IMR-90 (cell line): ENCODE measurements around the gene CFAP43. TPM values are rescaled to one million over a fixed set of nuclear protein-coding genes. Genes with fewer than 3 reads are reported as not detected.

ENCODE experiments used
- ATAC-seq: fragments of 200-7000 bp; cut with Tn5 transposase; 2 replicates; pipeline ENCODE4 v1.9.1; 2020; ENCODE audit warnings: low read depth, mild to moderate bottlenecking, moderate library complexity
- BruUV-seq: library from RNA; stranded (reverse); fragments of 400-500 nt; replicated peaks from 2 replicates; lab custom pipeline; 2021; lab: Mats Ljungman, UMichigan
- CTCF ChIA-PET: fragments of 300-600 bp; formaldehyde crosslinking; extraction: SDS; loops from one replicate; lab custom pipeline; 2021; ENCODE audit warnings: antibody characterized with exemption; lab: Yijun Ruan, JAX
- POLR2A ChIA-PET: fragments of 300-600 bp; sonication (Branson Sonifier 250); formaldehyde crosslinking; loops from one replicate; lab custom pipeline; 2022; ENCODE audit warnings: antibody characterized with exemption; ENCODE audit not compliant: unreplicated experiment; lab: Charles Lee
- DNase-seq: peaks from one replicate; pipeline ENCODE4 v3.0.0; 2013
- H2AFZ ChIP-seq: replicated peaks from 2 replicates; pipeline ENCODE3; 2013; ENCODE audit warnings: low read length, mild to moderate bottlenecking; ENCODE audit not compliant: poor library complexity
- H2AK5ac ChIP-seq: 2 replicates; pipeline ENCODE4 v1.6.1; 2013; ENCODE audit warnings: low read depth, low read length, inconsistent platforms
- H2AK9ac ChIP-seq: replicated peaks from 2 replicates; pipeline ENCODE3; 2013; ENCODE audit warnings: mild to moderate bottlenecking, low read depth, low read length, moderate library complexity; ENCODE audit not compliant: poor library complexity
- H2BK120ac ChIP-seq: 2 replicates; pipeline ENCODE4 v1.6.1; 2013; ENCODE audit warnings: low read depth, low read length, inconsistent platforms
- H2BK15ac ChIP-seq: 3 replicates; pipeline ENCODE4 v1.6.1; 2013; ENCODE audit warnings: low read depth, low read length, inconsistent platforms
- H2BK20ac ChIP-seq: 2 replicates; pipeline ENCODE4 v1.6.1; 2013; ENCODE audit warnings: low read depth, mild to moderate bottlenecking, inconsistent platforms, low read length, moderate library complexity
- H2BK5ac ChIP-seq: 2 replicates; pipeline ENCODE4 v1.6.1; 2013; ENCODE audit warnings: mild to moderate bottlenecking, low read depth, low read length, inconsistent platforms; ENCODE audit not compliant: poor library complexity, severe bottlenecking
- H3K14ac ChIP-seq: replicated peaks from 2 replicates; pipeline ENCODE4 v1.6.1; 2013; ENCODE audit warnings: low read depth, low read length, inconsistent platforms
- H3K18ac ChIP-seq: 2 replicates; pipeline ENCODE4 v1.6.1; 2013; ENCODE audit warnings: low read depth, low read length, control low read depth
- H3K23ac ChIP-seq: 2 replicates; pipeline ENCODE4 v1.6.1; 2013; ENCODE audit warnings: low read depth, low read length, inconsistent platforms
- H3K27ac ChIP-seq: 2 replicates; pipeline ENCODE4 v1.5.1; 2013; ENCODE audit warnings: mild to moderate bottlenecking, control low read depth, low read length; ENCODE audit not compliant: insufficient read depth
- H3K27me3 ChIP-seq: 2 replicates; pipeline ENCODE4 v1.6.1; 2013; ENCODE audit warnings: low read length; ENCODE audit not compliant: control insufficient read depth, insufficient read depth
- H3K36me3 ChIP-seq: 2 replicates; pipeline ENCODE4 v1.6.1; 2013; ENCODE audit warnings: low read length, mixed read lengths; ENCODE audit not compliant: control insufficient read depth, insufficient read depth
- H3K4ac ChIP-seq: 2 replicates; pipeline ENCODE4 v1.6.1; 2013; ENCODE audit warnings: low read depth, low read length, inconsistent platforms
- H3K4me1 ChIP-seq: 2 replicates; pipeline ENCODE4 v1.6.1; 2013; ENCODE audit warnings: low read length, mixed read lengths; ENCODE audit not compliant: control insufficient read depth, insufficient read depth
- H3K4me2 ChIP-seq: 2 replicates; pipeline ENCODE4 v1.6.1; 2013; ENCODE audit warnings: low read depth, mild to moderate bottlenecking, control low read depth, low read length, moderate library complexity
- H3K4me3 ChIP-seq: 2 replicates; pipeline ENCODE4 v1.5.1; 2013; ENCODE audit warnings: low read depth, mild to moderate bottlenecking, control low read depth, low read length, moderate library complexity; ENCODE audit not compliant: insufficient read depth
- H3K56ac ChIP-seq: 2 replicates; pipeline ENCODE4 v1.6.1; 2013; ENCODE audit warnings: low read length, inconsistent platforms; ENCODE audit not compliant: insufficient read depth; ENCODE audit errors: extremely low read depth
- H3K79me1 ChIP-seq, 2 experiments: 2 replicates each; pipeline ENCODE4 v1.6.1; 2013; ENCODE audit warnings: low read length in 2 of 2, inconsistent platforms in 1 of 2, low read depth in 1 of 2
- H3K9ac ChIP-seq: 2 replicates; pipeline ENCODE4 v1.6.1; 2013; ENCODE audit warnings: low read depth, low read length, control low read depth
- H3K9me1 ChIP-seq: 2 replicates; pipeline ENCODE4 v1.6.1; 2013; ENCODE audit warnings: low read length, inconsistent platforms; ENCODE audit not compliant: insufficient read depth
- H3K9me3 ChIP-seq: 2 replicates; pipeline ENCODE4 v1.6.1; 2013; ENCODE audit warnings: low read length; ENCODE audit not compliant: control insufficient read depth, insufficient read depth
- H4K20me1 ChIP-seq: 2 replicates; pipeline ENCODE4 v1.6.1; 2013; ENCODE audit warnings: low read length, inconsistent platforms; ENCODE audit not compliant: insufficient read depth
- H4K5ac ChIP-seq: 2 replicates; pipeline ENCODE4 v1.6.1; 2013; ENCODE audit warnings: mild to moderate bottlenecking, low read depth, low read length, control low read depth
- H4K8ac ChIP-seq, 2 experiments: 2 replicates each; pipeline ENCODE4 v1.6.1; 2013; ENCODE audit warnings: low read depth in 2 of 2, low read length in 2 of 2, control low read depth in 1 of 2, inconsistent platforms in 1 of 2
- H4K91ac ChIP-seq: 2 replicates; pipeline ENCODE4 v1.6.1; 2013; ENCODE audit warnings: low read depth, low read length, inconsistent platforms; ENCODE audit not compliant: insufficient read depth
- MAFK ChIP-seq: IDR thresholded peaks from 2 replicates; pipeline ENCODE4 v1.6.1; 2012; ENCODE audit warnings: low read depth, low read length, improper control_type of control experiment
- USF2 ChIP-seq: fragments of 150-350 bp; IDR thresholded peaks from 2 replicates; pipeline ENCODE4 v1.6.1; 2017; ENCODE audit warnings: mild to moderate bottlenecking, antibody characterized with exemption, low read length, low read depth
- WGBS, 2 experiments: methylation state at CpG; one replicate each; pipeline versions ENCODE4 v1.1.5 to v1.1.7; 2013; ENCODE audit warnings: missing lambda C conversion rate in 2 of 2; ENCODE audit not compliant: insufficient read length in 1 of 2; ENCODE audit errors: extremely low coverage in 2 of 2; 5-methylcytosine and 5-hydroxymethylcytosine counted together
- dilution Hi-C: fragments of 300-500 bp; cut with HindIII; formaldehyde crosslinking; loops from one replicate; pipeline ENCODE4 v1.14.3; 2018; ENCODE audit warnings: low sequenced_read_pairs; ENCODE audit not compliant: unreplicated experiment
- in situ Hi-C: fragments of 300-500 bp; cut with MboI; formaldehyde crosslinking; loops from 3 replicates; pipeline ENCODE4 v1.14.3; 2019; ENCODE audit warnings: low sequenced_read_pairs, inconsistent platforms, mixed read lengths
- intact Hi-C: fragments of 100-400 bp; cut with micrococcal nuclease; formaldehyde crosslinking; loops from 2 replicates; pipeline ENCODE4 v1.10.0; 2022
- polyA plus RNA-seq, 3 experiments: library from polyadenylated mRNA; depleted of rRNA; stranded (reverse); fragments of >200 nt; gene quantifications; 2 replicates each; pipeline ENCODE4 v1.2.3, GENCODE V29; 2012; ENCODE audit warnings: low replicate concordance in 1 of 3
- total RNA-seq: library from RNA; depleted of rRNA; stranded (reverse); fragments of >200 nt; gene quantifications from 2 replicates; pipeline ENCODE4 v1.2.3, GENCODE V29; 2012

CFAP43 gene
- total and polyA plus RNA-seq, 2 of the 4 experiments (the other 2 are of a cell fraction), result under 0.01 to 0.05 TPM

- Histone ChIP-seq H4K5ac (no peak overlapping the region), H3K56ac (no peak overlapping the region), H4K20me1 (no peaks in the 10 kb centered on the region), H2AK9ac (no peak overlapping the region), H4K8ac (no peak overlapping the region), H3K4me2 (no peak overlapping the region), H2BK120ac (no peak overlapping the region), H2AK5ac (no peak overlapping the region), H3K79me1 (peaks cover 0 to 4% of the 10 kb centered on the region in 2 experiments; a peak in 1 of 4 replicates), H3K9me3 (no peaks in the 10 kb centered on the region), H2BK15ac (no peak overlapping the region), H2AFZ (no peak overlapping the region), H3K36me3 (no peaks in the 10 kb centered on the region), H4K91ac (no peak overlapping the region), H3K23ac (no peak overlapping the region), H3K4me1 (peaks cover 13% of the 10 kb centered on the region), H2BK5ac (no peak overlapping the region), H3K27ac (no peak overlapping the region), H3K9me1 (no peaks in the 10 kb centered on the region; the same call in 1 of the 2 replicates), H3K18ac (no peak overlapping the region), H2BK20ac (no peak overlapping the region), H3K14ac (no peak overlapping the region), H3K4me3 (no peak overlapping the region), H3K27me3 (no peaks in the 10 kb centered on the region), H3K9ac (no peak overlapping the region), H3K4ac (no peak overlapping the region)
- intact Hi-C loops, result no loop called here
- no peak for ATAC-seq
- no peak for DNase-seq
- no CpG with 5 or more reads among the region's 1 CpG for WGBS, 2 experiments
- ChIA-PET POLR2A (interaction anchor here (0.6 kb wide), 1 partner anchor 52 kb away, joined by 3 read pairs; no protein-coding TSS in a partner anchor), CTCF (interaction anchor here (1.1 to 3.2 kb wide), 3 partner anchors 23 to 73 kb away, joined by 3 to 14 read pairs (median 4); no protein-coding TSS in a partner anchor)
- no TSS peak for BruUV-seq
- dilution Hi-C loops, result no loop called here
- in situ Hi-C loops, result no loop called here
- TF ChIP-seq MAFK, result peak; percentile 80
- no peak for TF ChIP-seq USF2
These were observed 44.0 kb upstream of the CFAP43 start for GRCh38 chr10:104276192-104276591.
